CD4-positive, alpha-beta memory T cell (primary cell): ENCODE data around the gene PALLD. TPM values are rescaled to one million over a fixed set of nuclear protein-coding genes. Genes with fewer than 3 reads are reported as not detected.

Experiments used
- CTCF ChIA-PET: fragments of 350-600 bp; sonication (Branson Sonifier 250); formaldehyde crosslinking; loops from one replicate; lab custom pipeline; 2021; ENCODE audit warnings: inconsistent platforms; ENCODE audit not compliant: partially characterized antibody; lab: Charles Lee
- POLR2A ChIA-PET: fragments of 350-600 bp; sonication (Branson Sonifier 250); formaldehyde crosslinking; loops from one replicate; lab custom pipeline; 2021; ENCODE audit not compliant: partially characterized antibody; lab: Charles Lee
- DNase-seq, 5 donors: peaks; one replicate each; pipeline versions ENCODE4 v3.0.0 to v3.0.0-alpha.2; 2020 to 2022; ENCODE audit warnings: mixed read lengths in 1 of 5
- H3K27ac ChIP-seq: one replicate; pipeline ENCODE4 v1.7.0; 2013; ENCODE audit warnings: low read depth, low read length
- H3K27me3 ChIP-seq: 2 replicates; pipeline ENCODE4 v1.7.0; 2013; ENCODE audit warnings: mild to moderate bottlenecking, low read length, moderate library complexity; ENCODE audit not compliant: insufficient read depth
- H3K36me3 ChIP-seq: 2 replicates; pipeline ENCODE4 v1.7.0; 2013; ENCODE audit warnings: mild to moderate bottlenecking, low read length, moderate library complexity; ENCODE audit not compliant: insufficient read depth
- H3K4me1 ChIP-seq: 2 replicates; pipeline ENCODE4 v1.7.0; 2013; ENCODE audit warnings: mild to moderate bottlenecking, low read length, moderate library complexity; ENCODE audit not compliant: insufficient read depth
- H3K4me3 ChIP-seq, 2 donors: one replicate each; pipeline ENCODE4 v1.7.0; 2013; ENCODE audit warnings: low read length in 2 of 2, mild to moderate bottlenecking in 1 of 2
- H3K9me3 ChIP-seq, 2 donors: one replicate each; pipeline ENCODE4 v1.7.0; 2013; ENCODE audit warnings: low read length in 2 of 2, control low read depth in 1 of 2; ENCODE audit not compliant: control insufficient read depth in 1 of 2
- H3K27ac Mint-ChIP-seq, 7 donors: one replicate each; pipeline ENCODE4 v1.8.0; 2020 to 2021; ENCODE audit warnings: mixed read lengths in 7 of 7, mild to moderate bottlenecking in 6 of 7, inconsistent platforms in 3 of 7, moderate library complexity in 3 of 7
- H3K27me3 Mint-ChIP-seq, 2 donors: one replicate each; pipeline ENCODE4 v1.8.0; 2020 to 2021; ENCODE audit warnings: mixed read lengths in 2 of 2
- H3K36me3 Mint-ChIP-seq, 2 donors: one replicate each; pipeline ENCODE4 v1.8.0; 2020 to 2021; ENCODE audit warnings: mixed read lengths in 2 of 2, inconsistent platforms in 1 of 2, mild to moderate bottlenecking in 1 of 2
- H3K4me1 Mint-ChIP-seq, 4 donors: one replicate each; pipeline ENCODE4 v1.8.0; 2020 to 2021; ENCODE audit warnings: mixed read lengths in 4 of 4, mild to moderate bottlenecking in 1 of 4
- H3K4me3 Mint-ChIP-seq, 8 donors: one replicate each; pipeline ENCODE4 v1.8.0; 2020 to 2021; ENCODE audit warnings: mixed read lengths in 8 of 8, mild to moderate bottlenecking in 7 of 8, moderate library complexity in 6 of 8, inconsistent platforms in 3 of 8
- H3K9me3 Mint-ChIP-seq, 8 donors: one replicate each; pipeline ENCODE4 v1.8.0; 2020 to 2021; ENCODE audit warnings: mixed read lengths in 8 of 8, mild to moderate bottlenecking in 5 of 8, inconsistent platforms in 3 of 8, moderate library complexity in 1 of 8
- intact Hi-C: fragments of 100-400 bp; cut with micrococcal nuclease; formaldehyde crosslinking; loops from one replicate; pipeline ENCODE4 v1.15.1; 2023
- polyA plus RNA-seq, 2 donors: library from polyadenylated mRNA; unstranded; fragments of 300-500 nt; fragmentation: Illumina TruSeq; gene quantifications; one replicate each; pipeline ENCODE4 v1.2.3, GENCODE V29; 2021
- total RNA-seq, 2 experiments: library from RNA; stranded (reverse); gene quantifications; one replicate each; pipeline ENCODE4 v1.2.3, GENCODE V29; 2021

Gene PALLD
- total and polyA plus RNA-seq, 4 experiments from 2014 or later = 0.55 to 1.4 (median 1.0) TPM; not detected in 1

DNA sequence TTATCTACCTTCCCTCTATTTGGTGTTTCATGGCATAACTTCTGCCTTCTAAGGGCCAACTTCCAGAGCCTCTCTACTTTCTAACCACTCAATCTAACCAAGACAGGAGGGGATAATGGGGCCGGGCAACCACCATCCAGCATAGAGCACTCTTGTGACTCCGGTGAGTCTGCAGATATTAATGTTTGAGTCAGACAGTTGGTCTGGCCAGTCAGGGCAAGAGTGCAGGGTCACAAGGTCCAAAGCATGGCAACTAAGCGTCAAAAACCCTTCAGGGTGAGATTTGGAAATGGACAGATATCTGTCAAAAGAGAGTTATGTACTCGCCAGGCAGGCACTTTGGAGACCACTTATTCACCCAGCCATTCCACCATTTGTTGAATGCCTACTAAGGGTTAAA lies 105.0 kb downstream of the PALLD start:
- Mint-ChIP-seq H3K4me3 (no peak overlapping the region), H3K27ac (no peak overlapping the region), H3K4me1 (no peaks in the 10 kb centered on the region), H3K36me3 (no peaks in the 10 kb centered on the region), H3K27me3 (peaks cover 1 to 6% of the 10 kb centered on the region in 2 donors), H3K9me3 (no peaks in the 10 kb centered on the region)
- Histone ChIP-seq H3K27me3 (no peaks in the 10 kb centered on the region), H3K27ac (no peak overlapping the region), H3K4me1 (no peaks in the 10 kb centered on the region), H3K36me3 (no peaks in the 10 kb centered on the region), H3K9me3 (no peaks in the 10 kb centered on the region), H3K4me3 (no peak overlapping the region)
- ChIA-PET CTCF (no interaction called here), POLR2A (no interaction called here)
- intact Hi-C loops = no loop called here
- no peak for DNase-seq

GRCh38 chr4:168604496-168605373 lies 107.9 kb downstream of the PALLD start:
- Mint-ChIP-seq H3K4me1 (no peaks in the 10 kb centered on the region), H3K36me3 (no peaks in the 10 kb centered on the region), H3K4me3 (no peak overlapping the region), H3K27me3 (peaks cover 3 to 9% of the 10 kb centered on the region in 2 donors), H3K27ac (no peak overlapping the region), H3K9me3 (peaks cover 0 to 2% (median 0%) of the 10 kb centered on the region in 8 donors)
- Histone ChIP-seq H3K4me3 (no peak overlapping the region), H3K36me3 (no peaks in the 10 kb centered on the region), H3K27ac (no peak overlapping the region), H3K9me3 (no peaks in the 10 kb centered on the region), H3K4me1 (no peaks in the 10 kb centered on the region), H3K27me3 (no peaks in the 10 kb centered on the region)
- intact Hi-C loops = no loop called here
- DNase-seq = no peak
- ChIA-PET POLR2A (no interaction called here), CTCF (no interaction called here)

- H3K27me3 ChIP-seq = no peaks in the 10 kb centered on the region
- H3K9me3 ChIP-seq = no peaks in the 10 kb centered on the region
- CTCF ChIA-PET = no interaction called here
- H3K4me1 Mint-ChIP-seq = no peaks in the 10 kb centered on the region
- peaks cover 4 to 9% of the 10 kb centered on the region in 2 donors for H3K27me3 Mint-ChIP-seq
- H3K4me3 ChIP-seq = no peak overlapping the region
- DNase-seq = no peak
- H3K9me3 Mint-ChIP-seq = peaks cover 0 to 2% (median 0%) of the 10 kb centered on the region in 8 donors
- H3K27ac Mint-ChIP-seq = no peak overlapping the region
- H3K4me1 ChIP-seq = no peaks in the 10 kb centered on the region
- no peak overlapping the region for H3K27ac ChIP-seq
- intact Hi-C loops = no loop called here
- no peaks in the 10 kb centered on the region for H3K36me3 ChIP-seq
- no peak overlapping the region for H3K4me3 Mint-ChIP-seq
- no peaks in the 10 kb centered on the region for H3K36me3 Mint-ChIP-seq
- POLR2A ChIA-PET = no interaction called here
Observed at GRCh38 chr4:168605411-168605810, 108.6 kb downstream of the PALLD start.

DNA sequence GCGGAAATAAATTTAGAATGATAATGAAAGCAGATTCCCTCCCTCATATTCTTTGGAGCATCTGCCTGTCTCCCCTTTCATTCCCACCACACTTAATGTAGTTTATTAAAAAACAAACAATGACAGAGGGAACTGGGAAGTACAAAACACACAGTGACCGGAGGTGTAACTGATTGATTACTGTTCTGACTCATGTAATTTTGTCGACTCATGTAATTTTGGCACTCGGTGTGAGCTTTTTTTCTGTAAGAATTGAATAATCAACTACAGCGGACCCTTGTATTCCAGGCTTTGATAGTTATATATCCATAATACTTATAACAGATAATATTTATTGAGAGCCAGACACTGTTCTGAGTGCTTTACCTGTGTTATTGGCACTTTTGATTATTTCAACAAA lies 110.4 kb downstream of the PALLD start:
- intact Hi-C loops = no loop called here
- CTCF ChIA-PET = no interaction called here
- POLR2A ChIA-PET = no interaction called here
- no peak for DNase-seq
- Histone ChIP-seq H3K4me3 (no peak overlapping the region), H3K9me3 (no peaks in the 10 kb centered on the region), H3K27me3 (no peaks in the 10 kb centered on the region), H3K27ac (no peak overlapping the region), H3K36me3 (no peaks in the 10 kb centered on the region), H3K4me1 (no peaks in the 10 kb centered on the region)
- no peaks in the 10 kb centered on the region for H3K4me1 Mint-ChIP-seq
- no peaks in the 10 kb centered on the region for H3K36me3 Mint-ChIP-seq
- H3K27ac Mint-ChIP-seq = no peak overlapping the region
- peaks cover 0 to 2% (median 0%) of the 10 kb centered on the region in 8 donors for H3K9me3 Mint-ChIP-seq
- H3K27me3 Mint-ChIP-seq = peaks cover 4 to 5% of the 10 kb centered on the region in 2 donors
- H3K4me3 Mint-ChIP-seq = no peak overlapping the region

- Histone ChIP-seq H3K27ac (no peak overlapping the region), H3K4me1 (no peaks in the 10 kb centered on the region), H3K9me3 (no peaks in the 10 kb centered on the region), H3K36me3 (no peaks in the 10 kb centered on the region), H3K4me3 (no peak overlapping the region), H3K27me3 (no peaks in the 10 kb centered on the region)
- CTCF ChIA-PET = no interaction called here
- Mint-ChIP-seq H3K4me3 (no peak overlapping the region), H3K4me1 (no peaks in the 10 kb centered on the region), H3K27me3 (peaks cover 5 to 8% of the 10 kb centered on the region in 2 donors), H3K27ac (no peak overlapping the region), H3K9me3 (peaks cover 0 to 2% (median 0%) of the 10 kb centered on the region in 8 donors), H3K36me3 (no peaks in the 10 kb centered on the region)
- POLR2A ChIA-PET = no interaction called here
- no peak for DNase-seq
- intact Hi-C loops = no loop called here
Observed at GRCh38 chr4:168608771-168609170, 111.9 kb downstream of the PALLD start.

GRCh38 chr4:168609369-168609768 lies 112.5 kb downstream of the PALLD start:
- H3K4me1 Mint-ChIP-seq = no peaks in the 10 kb centered on the region
- no peak overlapping the region for H3K27ac ChIP-seq
- no peak overlapping the region for H3K4me3 Mint-ChIP-seq
- peaks cover 0 to 2% (median 0%) of the 10 kb centered on the region in 8 donors for H3K9me3 Mint-ChIP-seq
- ChIA-PET CTCF (no interaction called here), POLR2A (no interaction called here)
- no peaks in the 10 kb centered on the region for H3K4me1 ChIP-seq
- no peaks in the 10 kb centered on the region for H3K27me3 ChIP-seq
- peaks cover 5 to 8% of the 10 kb centered on the region in 2 donors for H3K27me3 Mint-ChIP-seq
- no peak overlapping the region for H3K4me3 ChIP-seq
- H3K36me3 ChIP-seq = no peaks in the 10 kb centered on the region
- intact Hi-C loops = no loop called here
- no peaks in the 10 kb centered on the region for H3K36me3 Mint-ChIP-seq
- H3K27ac Mint-ChIP-seq = no peak overlapping the region
- no peaks in the 10 kb centered on the region for H3K9me3 ChIP-seq
- no peak for DNase-seq

- H3K4me1 Mint-ChIP-seq = no peaks in the 10 kb centered on the region
- Histone ChIP-seq H3K36me3 (no peaks in the 10 kb centered on the region), H3K4me3 (no peak overlapping the region), H3K9me3 (no peaks in the 10 kb centered on the region), H3K27ac (no peak overlapping the region), H3K27me3 (no peaks in the 10 kb centered on the region), H3K4me1 (no peaks in the 10 kb centered on the region)
- peaks cover 5 to 8% of the 10 kb centered on the region in 2 donors for H3K27me3 Mint-ChIP-seq
- CTCF ChIA-PET = no interaction called here
- peaks cover 0 to 2% (median 0%) of the 10 kb centered on the region in 8 donors for H3K9me3 Mint-ChIP-seq
- H3K27ac Mint-ChIP-seq = no peak overlapping the region
- intact Hi-C loops = no loop called here
- no peak for DNase-seq
- POLR2A ChIA-PET = no interaction called here
- no peaks in the 10 kb centered on the region for H3K36me3 Mint-ChIP-seq
- H3K4me3 Mint-ChIP-seq = no peak overlapping the region
Observed at GRCh38 chr4:168610911-168611530, 114.2 kb downstream of the PALLD start.
